Activated naive CD4-positive, alpha-beta T cell treated with anti-CD3 and anti-CD28 coated beads, Interleukin-2, amount 50 U/mL, for 72 hours (primary cell): ENCODE results near the gene GABRA4. TPM values are rescaled to one million over a fixed set of nuclear protein-coding genes. Genes with fewer than 3 reads are reported as not detected.
A peak's percentile ranks its signal among the peaks of the same experiment; 100 is the strongest.

Source experiments
- ATAC-seq, 2 donors: fragments of 150-1000 bp; cut with Tn5 transposase; 2 replicates each; pipeline ENCODE4 v1.10.0; 2021; ENCODE audit warnings: mild to moderate bottlenecking in 2 of 2, moderate library complexity in 2 of 2
- DNase-seq, 2 donors: peaks; one replicate each; pipeline ENCODE4 v3.0.0; 2021 to 2022; ENCODE audit warnings: low spot score in 2 of 2
- H3K27ac Mint-ChIP-seq, 2 donors: one replicate each; pipeline ENCODE4 v1.8.0; 2022; ENCODE audit warnings: mild to moderate bottlenecking in 2 of 2, mixed read lengths in 2 of 2
- H3K36me3 Mint-ChIP-seq, 2 donors: one replicate each; pipeline ENCODE4 v1.8.0; 2022; ENCODE audit warnings: mixed read lengths in 2 of 2
- H3K9me3 Mint-ChIP-seq, 2 donors: one replicate each; pipeline ENCODE4 v1.8.0; 2022; ENCODE audit warnings: mixed read lengths in 2 of 2
- total RNA-seq, 2 donors: library from RNA; stranded (reverse); gene quantifications; one replicate each; pipeline ENCODE4 v1.2.3, GENCODE V29; 2022

Gene GABRA4
- total RNA-seq: not detected

DNA sequence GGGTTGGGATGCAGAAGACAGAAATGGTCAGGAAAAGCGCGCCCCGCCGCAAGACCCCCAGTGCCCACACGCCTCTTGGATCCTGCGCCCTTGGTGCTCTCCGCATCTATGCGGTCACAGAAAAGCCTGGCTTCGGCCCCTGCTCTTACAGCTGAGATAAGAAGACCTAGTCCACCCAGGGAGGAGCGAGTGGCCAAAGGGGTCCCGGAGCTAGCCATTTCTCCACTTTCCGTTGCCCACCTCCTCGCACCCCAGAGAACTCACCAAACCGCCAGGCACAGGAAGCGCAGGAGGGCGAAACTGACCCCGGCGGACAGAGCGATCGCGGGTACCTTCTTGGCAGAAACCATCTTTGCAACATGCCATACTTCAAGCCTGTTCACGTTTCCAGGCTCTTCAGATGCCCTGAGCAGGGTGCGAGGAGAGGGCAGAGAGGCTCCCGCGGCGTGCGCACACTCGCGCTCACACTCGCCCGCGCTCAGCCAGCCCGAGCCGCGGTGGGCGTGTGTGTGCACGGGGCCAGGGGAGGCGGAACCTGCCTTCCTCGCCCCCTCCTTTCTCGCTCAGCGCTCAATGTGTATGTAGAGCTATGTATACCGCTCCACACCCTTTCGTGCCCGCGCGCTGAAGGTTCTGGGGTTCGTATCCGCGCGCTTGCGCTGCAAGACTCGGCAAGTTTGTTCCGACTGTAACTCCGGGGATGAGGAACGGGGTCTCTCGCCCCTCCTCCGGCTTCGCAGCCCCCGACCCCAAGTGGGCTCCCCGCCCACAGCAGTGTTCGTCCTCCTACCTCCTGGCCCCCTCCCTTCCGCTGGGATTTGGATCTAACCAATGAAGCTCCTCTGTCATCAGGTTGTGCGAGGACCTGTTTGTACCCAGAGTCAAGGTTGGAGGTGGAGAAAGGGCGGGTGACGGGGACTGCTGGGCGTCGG lies at the start of gene GABRA4:
Gene GABRA4, minus strand, starts transcription at position 507 of the 932 bp plus-strand sequence. Its CDS starts 157 bp downstream, at position 350.
- ATAC-seq (peak in 1 of 2 donors; percentile 58), DNase-seq (no peak)
- Mint-ChIP-seq H3K27ac (no peak within 1 kb of the TSS), H3K36me3 (peaks cover 5 to 18% of the 10 kb centered on the region in 2 donors), H3K9me3 (no peaks in the 10 kb centered on the region)

DNA sequence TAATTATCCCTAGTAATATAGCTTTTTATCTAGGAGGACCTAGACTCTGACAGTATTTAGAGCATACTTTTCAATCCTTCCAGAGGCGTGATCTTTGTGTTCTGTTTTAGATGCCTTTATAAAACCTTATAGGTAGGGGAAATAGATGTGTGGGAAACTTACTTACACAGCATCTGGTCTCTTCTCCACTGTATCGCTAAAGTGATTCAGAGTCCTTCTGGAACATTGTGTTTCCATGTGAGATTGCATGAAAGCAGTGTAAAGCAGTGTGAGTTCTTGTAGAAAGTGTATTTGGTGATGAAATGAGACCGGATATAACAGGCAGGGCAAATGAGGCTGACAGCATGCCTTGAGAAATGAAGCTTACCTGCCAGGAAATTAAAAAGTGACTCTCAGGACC lies 47.4 kb upstream of the GABRA4 start:
- no peaks in the 10 kb centered on the region for H3K9me3 Mint-ChIP-seq
- ATAC-seq (no peak), DNase-seq (no peak)
- no peak overlapping the region for H3K27ac Mint-ChIP-seq
- no peaks in the 10 kb centered on the region for H3K36me3 Mint-ChIP-seq

DNA sequence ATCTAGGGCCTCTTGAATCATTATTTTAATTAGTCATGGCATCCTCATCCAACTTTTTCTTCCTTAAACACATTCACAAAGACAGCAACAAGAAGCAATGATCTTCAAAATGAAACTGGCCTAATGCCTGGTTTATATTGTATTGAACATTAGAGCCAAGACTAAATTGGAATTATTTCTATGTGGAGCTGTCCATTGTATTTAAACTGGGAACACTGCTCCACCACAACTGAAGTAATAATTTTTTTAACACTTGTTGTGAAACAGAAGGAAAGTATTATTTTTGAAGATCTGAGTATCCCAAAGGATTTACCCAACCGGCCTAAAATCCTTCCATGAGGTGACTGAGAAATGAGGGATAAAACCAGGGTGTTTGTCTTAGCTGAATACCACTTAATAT lies 44.9 kb upstream of the GABRA4 start:
- no peaks in the 10 kb centered on the region for H3K36me3 Mint-ChIP-seq
- ATAC-seq: no peak
- H3K9me3 Mint-ChIP-seq: no peaks in the 10 kb centered on the region
- H3K27ac Mint-ChIP-seq: no peak overlapping the region
- DNase-seq: no peak

DNA sequence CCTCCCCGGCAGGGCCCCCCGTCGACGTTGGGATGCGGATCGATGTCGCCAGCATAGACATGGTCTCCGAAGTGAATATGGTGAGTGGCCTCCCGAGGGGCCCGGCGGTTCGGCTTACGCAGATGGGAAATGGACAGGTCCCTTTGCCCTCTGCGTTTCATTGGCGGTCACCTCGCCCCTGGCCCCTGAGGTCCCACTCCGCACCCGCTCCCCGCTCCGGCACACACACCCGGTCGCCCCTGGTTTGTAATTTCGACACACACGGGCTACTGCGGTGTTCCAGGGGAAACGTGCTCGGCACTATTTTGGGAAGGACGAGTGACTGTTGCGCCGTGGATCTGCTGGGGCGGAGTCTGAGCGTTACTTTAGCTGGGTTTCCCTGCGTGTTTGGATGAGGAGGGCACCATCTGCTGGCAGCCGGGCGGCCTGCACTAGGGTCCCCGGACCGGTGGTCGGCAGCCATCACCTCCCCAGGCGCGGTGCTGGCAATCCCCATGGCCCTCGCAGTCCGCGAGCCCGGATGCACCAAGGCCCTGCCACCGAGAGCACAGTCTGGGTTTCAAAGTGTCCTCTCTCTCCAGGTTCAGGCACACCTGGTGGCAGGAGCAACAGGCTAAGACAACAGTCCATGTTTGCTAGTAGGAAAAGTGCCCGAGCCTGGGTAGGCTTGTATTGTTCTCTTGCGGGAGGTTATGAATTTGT lies 39.2 kb upstream of the GABRA4 start:
- Mint-ChIP-seq H3K27ac (no peak overlapping the region), H3K9me3 (no peaks in the 10 kb centered on the region), H3K36me3 (no peaks in the 10 kb centered on the region)
- DNase-seq: peak in 1 of 2 donors; percentile 57
- ATAC-seq: peak; percentile 62 to 90

DNA sequence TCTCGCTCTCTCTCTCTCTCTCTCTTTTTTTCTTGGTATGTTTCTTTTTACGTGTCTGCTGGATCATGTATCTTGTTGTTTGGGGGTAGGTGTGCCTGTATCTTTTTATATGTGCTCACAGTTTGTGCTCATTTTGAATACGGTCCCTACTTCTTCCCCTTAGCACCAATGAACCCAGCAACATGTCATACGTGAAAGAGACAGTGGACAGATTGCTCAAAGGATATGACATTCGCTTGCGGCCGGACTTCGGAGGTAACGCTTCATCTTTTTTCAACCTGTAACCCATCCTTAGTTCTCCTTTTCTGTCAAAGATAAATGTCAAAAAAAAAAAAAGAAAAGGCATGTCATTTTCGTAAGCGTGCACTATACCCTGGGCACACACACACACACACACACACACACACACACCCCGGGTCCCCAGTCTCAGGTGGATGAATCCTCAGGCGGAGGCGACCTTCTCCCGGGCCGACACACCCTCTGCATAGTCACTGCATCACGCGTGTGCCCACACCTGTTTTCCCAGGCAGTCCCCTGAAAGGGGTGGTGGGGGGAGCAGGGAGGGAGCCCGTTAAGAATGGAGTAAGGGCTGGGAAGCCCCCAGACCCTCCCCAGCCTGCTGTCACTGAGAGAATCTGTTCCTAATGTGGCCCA lies 38.5 kb upstream of the GABRA4 start:
- DNase-seq (peak in 1 of 2 donors; percentile 2), ATAC-seq (peak; percentile 44 to 58)
- H3K36me3 Mint-ChIP-seq: no peaks in the 10 kb centered on the region
- no peaks in the 10 kb centered on the region for H3K9me3 Mint-ChIP-seq
- H3K27ac Mint-ChIP-seq: no peak overlapping the region

DNA sequence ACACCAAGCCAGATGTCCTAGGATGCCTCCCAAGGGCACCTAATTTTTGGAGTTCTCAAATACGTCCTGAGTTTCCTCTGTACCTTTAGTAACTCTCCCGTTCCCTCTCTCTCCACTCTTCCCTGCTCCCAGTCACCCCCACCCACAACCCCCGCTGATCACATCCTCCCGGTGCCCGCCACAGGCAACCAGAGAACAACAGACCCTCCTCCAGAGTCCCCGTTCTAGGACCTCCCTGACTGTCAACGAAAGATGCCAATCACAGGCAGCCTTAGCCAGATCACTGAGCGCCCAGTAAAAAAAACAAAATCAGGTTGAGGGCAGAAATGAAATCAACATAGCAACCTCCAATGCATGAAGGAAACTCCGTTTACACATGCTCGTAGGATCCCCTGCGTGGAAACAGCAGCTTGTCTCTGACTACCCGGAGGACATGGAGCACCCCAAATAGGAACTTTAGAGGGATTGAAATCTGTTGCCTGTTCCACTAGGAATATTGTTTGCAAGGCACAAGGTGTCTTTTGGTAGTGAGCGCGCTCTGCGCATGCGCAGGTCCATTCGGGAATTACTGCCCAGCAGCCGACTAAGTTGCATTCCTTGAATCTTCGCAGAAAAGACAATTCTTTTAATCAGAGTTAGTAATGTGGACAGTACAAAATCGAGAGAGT lies 37.8 kb upstream of the GABRA4 start, which contains the start of gene GABRB1:
Gene GABRB1, plus strand, starts transcription at position 557 of the 668 bp plus-strand sequence.
- Mint-ChIP-seq H3K36me3 (no peaks in the 10 kb centered on the region), H3K9me3 (no peaks in the 10 kb centered on the region), H3K27ac (no peak within 1 kb of the TSS)
- peak in 1 of 2 donors; percentile 16 for DNase-seq
- ATAC-seq: no peak

DNA sequence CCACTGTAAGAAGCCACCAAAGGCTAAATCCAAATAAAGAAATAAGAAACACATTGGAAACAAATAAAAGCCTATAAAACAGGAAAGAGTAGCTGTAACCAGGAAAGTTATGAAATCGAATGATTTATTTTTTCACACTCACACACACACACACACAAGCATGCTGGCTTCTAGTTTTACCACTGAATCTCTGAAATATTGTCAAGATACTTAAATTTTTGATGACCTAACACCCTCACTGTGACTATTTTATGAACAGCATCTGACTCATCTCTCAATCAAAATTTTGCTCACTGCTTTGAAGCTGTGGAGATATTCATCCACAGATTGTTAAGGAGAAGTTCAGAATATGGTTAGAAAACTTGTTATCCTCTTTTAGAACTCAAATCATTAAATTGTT lies 24.1 kb upstream of the GABRA4 start:
- Mint-ChIP-seq H3K36me3 (no peaks in the 10 kb centered on the region), H3K27ac (no peak overlapping the region), H3K9me3 (peaks cover 0 to 4% of the 10 kb centered on the region in 2 donors)
- peak in 1 of 2 donors; percentile 37 for ATAC-seq
- no peak for DNase-seq

DNA sequence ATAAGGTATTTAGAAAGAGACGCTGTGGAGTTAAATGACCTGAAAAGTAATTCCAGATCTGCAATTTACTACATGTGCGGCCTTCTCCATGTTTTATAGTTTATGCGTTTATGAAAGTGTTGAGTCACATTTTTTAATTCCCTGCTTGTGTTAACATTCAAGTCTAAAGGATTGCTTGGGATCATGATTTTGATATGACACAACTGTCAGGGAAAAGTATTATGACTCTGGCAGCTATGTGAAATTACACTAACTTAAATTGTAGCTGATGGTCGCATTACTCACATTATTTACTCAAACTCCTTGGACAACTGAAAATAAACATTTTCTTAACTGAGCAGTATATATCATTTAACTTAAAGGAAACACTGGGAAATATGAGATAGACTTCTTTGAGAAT lies 23.7 kb upstream of the GABRA4 start:
- H3K9me3 Mint-ChIP-seq: peaks cover 0 to 4% of the 10 kb centered on the region in 2 donors
- H3K36me3 Mint-ChIP-seq: no peaks in the 10 kb centered on the region
- H3K27ac Mint-ChIP-seq: no peak overlapping the region
- no peak for ATAC-seq
- DNase-seq: no peak

DNA sequence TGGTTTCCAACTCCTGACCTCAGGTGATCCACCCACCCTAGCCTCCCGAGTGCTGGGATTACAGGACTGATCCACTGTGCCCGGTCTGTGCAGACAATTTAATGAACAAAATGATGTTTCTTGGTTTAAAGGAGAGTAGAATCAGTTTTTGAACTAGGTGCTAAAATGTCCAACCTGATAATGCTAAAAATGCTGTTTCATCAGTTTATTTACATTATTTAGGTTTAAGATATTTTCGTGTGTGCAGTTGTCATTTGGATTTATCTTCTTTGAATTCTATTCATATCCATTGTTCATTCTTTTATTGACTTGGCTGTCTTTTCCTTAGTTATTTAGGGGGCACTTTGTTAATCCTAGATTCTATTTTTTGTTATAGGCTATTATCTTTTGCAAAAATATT lies 20.0 kb upstream of the GABRA4 start:
- peaks cover 0 to 7% of the 10 kb centered on the region in 2 donors for H3K9me3 Mint-ChIP-seq
- no peaks in the 10 kb centered on the region for H3K36me3 Mint-ChIP-seq
- ATAC-seq (no peak), DNase-seq (no peak)
- no peak overlapping the region for H3K27ac Mint-ChIP-seq

DNA sequence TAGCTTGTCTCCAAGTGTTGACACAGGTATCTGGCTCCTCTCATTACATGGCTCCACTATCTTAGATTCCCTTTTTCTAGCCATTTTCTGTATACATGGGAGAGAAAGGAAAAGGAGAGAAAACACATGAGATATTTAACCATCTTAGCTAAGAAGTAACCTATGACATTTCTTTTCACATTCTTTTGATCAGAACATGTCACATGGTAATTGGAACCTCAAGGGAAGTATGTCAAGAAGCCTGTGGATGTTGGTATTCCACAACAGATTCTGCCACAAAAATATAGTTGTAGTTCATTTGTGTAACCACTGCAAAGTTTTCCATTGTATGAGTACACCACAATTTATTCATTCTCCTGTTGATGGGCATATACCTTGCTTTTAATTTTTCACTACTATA lies 19.3 kb upstream of the GABRA4 start:
- ATAC-seq (no peak), DNase-seq (no peak)
- H3K9me3 Mint-ChIP-seq: peaks cover 0 to 7% of the 10 kb centered on the region in 2 donors
- H3K36me3 Mint-ChIP-seq: no peaks in the 10 kb centered on the region
- peak overlapping the region in 1 of 2 donors; percentile 26 for H3K27ac Mint-ChIP-seq

DNA sequence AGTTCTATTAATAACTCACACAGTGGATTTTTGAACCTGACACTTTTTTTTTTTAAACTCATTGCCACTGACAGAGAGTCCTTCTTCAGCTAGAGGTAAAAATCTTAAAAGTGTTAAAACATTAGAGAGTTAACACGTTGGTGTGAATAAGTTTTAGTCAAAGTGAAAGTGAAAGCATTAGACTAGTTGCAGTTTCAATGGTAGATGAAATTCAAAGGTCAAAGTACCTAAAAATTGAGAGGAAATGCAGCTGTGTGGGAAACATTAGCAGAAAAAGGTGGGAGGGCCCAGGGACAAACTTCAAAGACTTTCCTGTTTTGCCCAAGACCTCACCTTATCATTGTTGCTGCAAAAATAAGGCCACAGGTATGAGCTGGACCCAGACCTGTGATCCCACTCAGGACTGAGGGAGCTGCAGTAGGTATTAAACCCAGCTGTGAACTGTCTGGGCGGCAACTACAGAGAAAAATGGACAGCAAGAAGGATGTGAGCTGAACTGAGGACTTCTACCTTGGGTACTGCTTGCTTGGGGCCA lies 17.6 kb upstream of the GABRA4 start:
- H3K27ac Mint-ChIP-seq: peak overlapping the region; percentile 68 to 85
- DNase-seq (no peak), ATAC-seq (peak; percentile 47 to 77)
- H3K36me3 Mint-ChIP-seq: no peaks in the 10 kb centered on the region
- peaks cover 0 to 7% of the 10 kb centered on the region in 2 donors for H3K9me3 Mint-ChIP-seq

DNA sequence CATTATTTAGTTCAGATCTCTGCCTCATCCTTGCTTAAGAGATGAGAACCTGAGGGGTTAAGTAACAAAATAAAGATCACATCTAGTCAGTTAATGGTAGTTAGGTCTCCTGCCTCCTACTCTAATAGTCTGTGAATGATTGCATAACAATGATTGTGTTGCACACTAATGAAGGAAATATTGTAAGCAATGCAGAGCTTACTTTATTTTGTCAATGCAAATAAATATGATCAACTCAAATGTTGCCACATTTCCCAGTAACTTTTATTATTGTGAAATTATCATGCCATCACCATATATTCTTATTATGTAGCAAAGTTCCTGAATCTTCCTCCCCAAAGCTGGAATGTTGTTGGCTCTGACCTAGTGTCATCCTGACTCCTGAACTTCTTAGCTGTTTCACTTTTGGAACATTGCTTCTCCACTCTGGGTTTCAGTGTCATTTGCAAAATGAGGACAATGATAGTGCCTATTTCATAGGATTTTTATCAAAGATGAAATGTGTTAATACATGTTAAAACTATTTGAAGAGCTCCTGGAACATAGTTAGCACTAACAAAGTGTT lies 17.0 kb upstream of the GABRA4 start:
- Mint-ChIP-seq H3K27ac (peak overlapping the region in 1 of 2 donors; percentile 68), H3K9me3 (peaks cover 0 to 7% of the 10 kb centered on the region in 2 donors), H3K36me3 (no peaks in the 10 kb centered on the region)
- no peak for ATAC-seq
- DNase-seq: no peak

DNA sequence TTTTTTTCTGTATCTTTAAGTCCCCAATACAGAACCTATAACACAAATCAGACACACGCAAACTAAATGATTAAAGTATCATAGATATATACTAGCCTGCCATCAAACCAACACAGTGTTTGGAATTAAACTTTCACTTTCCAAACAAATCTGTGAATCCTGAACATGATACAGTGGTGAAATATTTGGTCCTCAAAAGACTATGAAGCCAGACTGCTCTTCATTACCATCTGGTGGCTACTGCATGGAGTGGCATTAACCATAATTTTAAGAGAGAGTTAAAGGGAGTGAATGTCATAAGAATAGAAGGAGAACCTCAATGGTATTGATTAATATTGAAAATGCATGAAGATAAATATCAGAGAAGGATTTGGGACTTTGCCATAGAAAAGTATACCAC lies 9.2 kb upstream of the GABRA4 start:
- Mint-ChIP-seq H3K27ac (no peak overlapping the region), H3K9me3 (no peaks in the 10 kb centered on the region), H3K36me3 (no peaks in the 10 kb centered on the region)
- DNase-seq (no peak), ATAC-seq (no peak)

DNA sequence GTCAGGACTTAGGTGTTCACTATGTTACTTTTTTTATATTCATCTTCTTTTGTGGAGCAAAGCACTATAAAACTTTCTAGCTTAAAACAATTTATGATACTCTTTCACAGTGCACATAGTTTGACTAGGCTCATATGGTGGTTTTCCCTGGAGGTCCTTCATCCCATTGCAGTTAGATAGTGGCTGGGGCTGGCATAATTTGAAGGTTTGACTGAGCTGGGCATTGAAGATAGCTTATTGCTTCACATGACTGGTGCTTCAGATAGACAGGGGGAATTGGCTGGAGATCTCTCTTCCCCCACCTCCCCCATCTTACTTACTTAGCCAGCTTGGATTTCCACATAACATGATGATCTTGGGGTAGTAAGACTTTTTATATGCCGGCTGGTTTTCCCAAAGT lies 7.0 kb upstream of the GABRA4 start:
- ATAC-seq: no peak
- DNase-seq: no peak
- Mint-ChIP-seq H3K9me3 (no peaks in the 10 kb centered on the region), H3K27ac (no peak overlapping the region), H3K36me3 (no peaks in the 10 kb centered on the region)

DNA sequence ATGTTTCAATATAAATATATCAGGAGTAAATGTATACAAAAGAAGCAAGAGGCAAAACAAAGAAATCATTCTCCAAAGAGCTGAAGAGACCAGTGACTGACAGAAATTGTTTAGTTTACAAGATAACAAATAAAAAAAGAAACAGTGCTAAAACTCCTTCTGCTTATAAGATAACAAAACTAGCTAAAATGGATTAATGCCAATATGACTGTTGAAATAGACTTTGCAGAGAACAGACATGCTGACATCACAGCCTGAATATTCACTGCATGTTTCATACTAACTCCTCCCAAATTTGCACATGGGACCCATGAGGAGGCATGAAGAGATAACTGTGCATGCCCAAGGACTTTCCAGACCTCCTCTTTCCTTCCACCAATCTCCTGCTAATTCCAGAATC lies 6.2 kb upstream of the GABRA4 start:
- ATAC-seq (no peak), DNase-seq (no peak)
- Mint-ChIP-seq H3K36me3 (peaks cover 0 to 3% of the 10 kb centered on the region in 2 donors), H3K9me3 (no peaks in the 10 kb centered on the region), H3K27ac (no peak overlapping the region)

DNA sequence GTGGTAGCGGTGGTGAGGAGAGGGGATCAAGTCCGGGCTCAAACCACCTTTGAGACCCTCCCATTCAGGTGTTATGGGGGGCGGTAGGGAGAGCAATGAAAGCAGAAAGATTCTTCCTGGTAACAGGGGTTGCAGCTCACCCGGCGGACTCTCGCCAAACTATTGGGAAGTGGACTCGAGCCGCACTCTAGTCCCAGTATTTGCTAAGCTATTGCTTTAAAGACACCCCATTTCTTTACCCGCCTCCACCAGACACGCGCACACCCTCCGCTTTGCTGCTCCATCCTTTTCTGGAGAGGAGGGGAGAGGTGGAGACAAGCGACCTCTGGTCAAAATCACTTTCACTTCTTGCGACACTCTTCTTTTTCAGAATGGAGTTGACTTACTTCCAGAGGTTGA lies 625 bp upstream of the GABRA4 start:
- DNase-seq: no peak

More for the DNA sequence above, 625 bp upstream of the GABRA4 start:
- no peak for ATAC-seq
- Mint-ChIP-seq H3K27ac (no peak overlapping the region), H3K9me3 (no peaks in the 10 kb centered on the region), H3K36me3 (peaks cover 5 to 18% of the 10 kb centered on the region in 2 donors)
